GM23338 (cell line): ENCODE results near the gene SLC17A7.

Source experiments
- ETS1 ChIP-seq: IDR thresholded peaks from 2 replicates; pipeline ENCODE4 v1.6.1; 2016; ENCODE audit warnings: antibody characterized with exemption
- POLR2AphosphoS5 ChIP-seq: IDR thresholded peaks from 2 replicates; pipeline ENCODE4 v1.6.1; 2016; ENCODE audit warnings: antibody characterized with exemption, low read depth
- REST ChIP-seq: IDR thresholded peaks from one replicate; pipeline ENCODE4 v1.6.1; 2018; ENCODE audit warnings: antibody characterized with exemption; ENCODE audit not compliant: unreplicated experiment

- no peak for TF ChIP-seq POLR2AphosphoS5
- TF ChIP-seq ETS1, result no peak
- TF ChIP-seq REST, result no peak
Measured at GRCh38 chr19:49423071-49423984, 18.0 kb downstream of the SLC17A7 start, which contains the start of gene PTH2.
